Gastroesophageal sphincter (tissue), 4 donors: ENCODE data around the gene OTUB2. TPM values are rescaled to one million over a fixed set of nuclear protein-coding genes. Genes with fewer than 3 reads are reported as not detected.

Experiments
- ATAC-seq: fragments of 150-250 bp; one replicate; pipeline ENCODE4 v1.9.1; 2016; ENCODE audit warnings: mild to moderate bottlenecking, moderate library complexity
- H3K27ac ChIP-seq, 4 donors: fragments of 200-600 bp; sonication (generic) in 3 of 4; 1 replicate in 3 of 4; 2 replicates in 1 of 4; pipeline ENCODE4 v1.5.1; 2016 to 2019
- H3K27me3 ChIP-seq: fragments of 200-600 bp; sonication (generic); one replicate; pipeline ENCODE4 v1.5.1; 2019
- H3K36me3 ChIP-seq, 2 donors: fragments of 200-600 bp; sonication (generic); one replicate each; pipeline ENCODE4 v1.5.1; 2019; ENCODE audit warnings: control low read depth in 1 of 2
- H3K4me1 ChIP-seq, 3 donors: fragments of 200-600 bp; sonication (generic); 1 replicate in 2 of 3; 2 replicates in 1 of 3; pipeline ENCODE4 v1.5.1; 2016 to 2019; ENCODE audit warnings: control low read depth in 2 of 3
- H3K4me3 ChIP-seq, 2 donors: fragments of 200-600 bp; sonication (generic); one replicate each; pipeline ENCODE4 v1.5.1; 2019; ENCODE audit warnings: mild to moderate bottlenecking in 1 of 2, moderate library complexity in 1 of 2
- H3K9me3 ChIP-seq, 3 donors: fragments of 200-600 bp; sonication (generic); one replicate each; pipeline ENCODE4 v1.5.1; 2017 to 2019; ENCODE audit warnings: control low read depth in 2 of 3
- CTCF ChIP-seq, 4 experiments: fragments of 200-600 bp in 2 of 4; fragments of 450-650 bp in 2 of 4; sonication (generic) in 1 of 4; IDR thresholded peaks; one replicate each; pipeline ENCODE4 v1.5.1; 2017 to 2019; ENCODE audit warnings: antibody characterized with exemption in 4 of 4, mild to moderate bottlenecking in 2 of 4, moderate library complexity in 2 of 4
- EP300 ChIP-seq: sonication (generic); formaldehyde crosslinking; IDR thresholded peaks from one replicate; pipeline ENCODE4 v1.6.1; 2017; ENCODE audit warnings: antibody characterized with exemption, mild to moderate bottlenecking
- POLR2A ChIP-seq, 2 donors: fragments of 450-650 bp; IDR thresholded peaks; one replicate each; pipeline ENCODE4 v1.6.1; 2017; ENCODE audit warnings: antibody characterized with exemption in 2 of 2, mild to moderate bottlenecking in 2 of 2, moderate library complexity in 1 of 2
- POLR2AphosphoS5 ChIP-seq: sonication (generic); formaldehyde crosslinking; IDR thresholded peaks from one replicate; pipeline ENCODE4 v1.6.1; 2017; ENCODE audit warnings: antibody characterized with exemption
- WGBS, 2 donors: methylation state at CpG; one replicate each; pipeline ENCODE4 v1.1.5; 2018; ENCODE audit warnings: low coverage in 1 of 2; 5-methylcytosine and 5-hydroxymethylcytosine counted together
- total RNA-seq, 4 donors: library from RNA; depleted of rRNA; stranded (reverse); fragments of >200 nt; gene quantifications; one replicate each; pipeline ENCODE4 v1.1.0, GENCODE V29; 2016

The OTUB2 gene
- total RNA-seq, 4 donors from 2014 or later, result 0.16 to 0.84 (median 0.65) TPM

GRCh38 chr14:94046696-94047250, 20.6 kb downstream of the OTUB2 start:
- Histone ChIP-seq H3K36me3 (peaks cover 0 to 85% of the 10 kb centered on the region in 2 donors), H3K27me3 (no peaks in the 10 kb centered on the region), H3K27ac (no peak overlapping the region), H3K9me3 (no peaks in the 10 kb centered on the region), H3K4me3 (no peak overlapping the region), H3K4me1 (peaks cover 0 to 35% (median 5%) of the 10 kb centered on the region in 3 donors)
- no CpG with 5 or more reads among the region's 7 CpGs for WGBS, 2 donors
- TF ChIP-seq POLR2A (IDR thresholded peaks at IDR 0.05) (no peak), CTCF (IDR thresholded peaks at IDR 0.05) (no peak), POLR2AphosphoS5 (no peak), EP300 (no peak)
- no peak for ATAC-seq

- Histone ChIP-seq H3K27me3 (no peaks in the 10 kb centered on the region), H3K4me3 (no peak overlapping the region), H3K27ac (no peak overlapping the region), H3K4me1 (peaks cover 0 to 33% (median 6%) of the 10 kb centered on the region in 3 donors), H3K36me3 (peaks cover under 1 to 94% of the 10 kb centered on the region in 2 donors), H3K9me3 (no peaks in the 10 kb centered on the region)
- ATAC-seq, result no peak
- WGBS, 2 donors, result 60% methylated on average over 1 of the region's 3 CpGs; no CpG with 5 or more reads in 1 of the 2 donors
- no peak for TF ChIP-seq CTCF (IDR thresholded peaks at IDR 0.05)
- no peak for TF ChIP-seq POLR2A (IDR thresholded peaks at IDR 0.05)
- no peak for TF ChIP-seq POLR2AphosphoS5
- no peak for TF ChIP-seq EP300
Observed at GRCh38 chr14:94047581-94047980, 21.4 kb downstream of the OTUB2 start.

- H3K36me3 ChIP-seq, result peaks cover 4 to 100% of the 10 kb centered on the region in 2 donors
- TF ChIP-seq EP300 (no peak), CTCF (IDR thresholded peaks at IDR 0.05) (no peak), POLR2A (IDR thresholded peaks at IDR 0.05) (no peak), POLR2AphosphoS5 (no peak)
- 47 to 53% methylated on average over 2 to 3 of the region's 10 CpGs for WGBS, 2 donors
- H3K9me3 ChIP-seq, result no peaks in the 10 kb centered on the region
- peak overlapping the region in 3 of 4 donors; percentile 15 to 27 (median 20) for H3K27ac ChIP-seq
- H3K27me3 ChIP-seq, result no peaks in the 10 kb centered on the region
- H3K4me3 ChIP-seq, result no peak overlapping the region
- no peak for ATAC-seq
- H3K4me1 ChIP-seq, result peaks cover 0 to 33% (median 6%) of the 10 kb centered on the region in 3 donors
Observed at GRCh38 chr14:94048691-94049624, 22.8 kb downstream of the OTUB2 start.

- ATAC-seq, result no peak
- Histone ChIP-seq H3K36me3 (peaks cover 4 to 100% of the 10 kb centered on the region in 2 donors), H3K4me3 (no peak overlapping the region), H3K4me1 (peaks cover 0 to 33% (median 6%) of the 10 kb centered on the region in 3 donors), H3K27me3 (no peaks in the 10 kb centered on the region), H3K27ac (peak overlapping the region in 1 of 4 donors; percentile 15), H3K9me3 (no peaks in the 10 kb centered on the region)
- TF ChIP-seq CTCF (IDR thresholded peaks at IDR 0.05) (no peak), POLR2AphosphoS5 (no peak), POLR2A (IDR thresholded peaks at IDR 0.05) (no peak), EP300 (no peak)
- 100% methylated on average over 1 to 2 of the region's 2 CpGs for WGBS, 2 donors
Observed at GRCh38 chr14:94049625-94050023, 23.5 kb downstream of the OTUB2 start.
